ENCODE data around the gene E4F1.
"Not testable (repeated sequence)": the region's sequence is repeated elsewhere in the genome, so short reads cannot be mapped to it uniquely, and the experiment has no call there.

E4F1 gene

DNA sequence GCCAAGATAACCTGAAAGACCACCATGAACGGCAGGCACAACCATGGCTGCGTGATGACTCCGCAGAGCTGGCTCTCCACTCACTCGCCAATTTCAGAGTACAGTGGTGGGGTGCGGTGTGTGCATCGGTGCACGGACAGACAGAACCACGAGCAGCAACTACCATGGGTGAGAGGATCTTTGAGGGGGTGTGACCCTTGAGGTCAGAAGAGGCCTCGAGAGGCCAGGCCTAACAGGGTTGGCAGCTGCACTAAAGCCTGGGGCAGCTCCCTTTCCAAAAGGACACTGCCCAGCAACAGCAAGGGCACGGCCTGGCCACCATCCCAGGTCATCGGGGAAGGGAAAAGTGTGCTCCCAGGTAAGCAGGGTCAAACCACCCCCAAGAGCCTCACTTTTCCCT, 29.9 kb downstream of the E4F1 start:
- Histone ChIP-seq H3K4me1 (ENCODE audit: control insufficient read depth, low read length) (peaks cover 27% of the 10 kb centered on the region), H4K20me1 (ENCODE audit: control insufficient read depth, insufficient read depth, low read depth, low read length) (0 out of 2 replicates have a peak, but pooled peaks cover 9% of the 10 kb centered on the region), H3K9me2 (replicated peaks; ENCODE audit: control insufficient read depth, low read length) (no peaks in the 10 kb centered on the region), H3K9me3 (ENCODE audit: control insufficient read depth, insufficient read depth, low read length) (no peaks in the 10 kb centered on the region), H3K36me3 (ENCODE audit: control insufficient read depth, low read length) (peaks cover 71% of the 10 kb centered on the region), H3F3A (ENCODE audit: control insufficient read depth, insufficient read depth) (peaks cover 43% of the 10 kb centered on the region), H3K4me2 (ENCODE audit: low read length) (no peak overlapping the region), H3K79me2 (ENCODE audit: control insufficient read depth, low read length) (peaks cover 44% of the 10 kb centered on the region), H3K4me3 (ENCODE audit: low read length) (no peak overlapping the region), H3K27ac (ENCODE audit: low read depth, low read length) (peak overlapping the region; percentile 68), H3K27me3 (ENCODE audit: control insufficient read depth, low read length) (no peaks in the 10 kb centered on the region)
- TF ChIP-seq EZH2phosphoT487 (IDR thresholded peaks at IDR 0.05; ENCODE audit: borderline replicate concordance, low read length): no peak
- TF ChIP-seq, protein P1, sequence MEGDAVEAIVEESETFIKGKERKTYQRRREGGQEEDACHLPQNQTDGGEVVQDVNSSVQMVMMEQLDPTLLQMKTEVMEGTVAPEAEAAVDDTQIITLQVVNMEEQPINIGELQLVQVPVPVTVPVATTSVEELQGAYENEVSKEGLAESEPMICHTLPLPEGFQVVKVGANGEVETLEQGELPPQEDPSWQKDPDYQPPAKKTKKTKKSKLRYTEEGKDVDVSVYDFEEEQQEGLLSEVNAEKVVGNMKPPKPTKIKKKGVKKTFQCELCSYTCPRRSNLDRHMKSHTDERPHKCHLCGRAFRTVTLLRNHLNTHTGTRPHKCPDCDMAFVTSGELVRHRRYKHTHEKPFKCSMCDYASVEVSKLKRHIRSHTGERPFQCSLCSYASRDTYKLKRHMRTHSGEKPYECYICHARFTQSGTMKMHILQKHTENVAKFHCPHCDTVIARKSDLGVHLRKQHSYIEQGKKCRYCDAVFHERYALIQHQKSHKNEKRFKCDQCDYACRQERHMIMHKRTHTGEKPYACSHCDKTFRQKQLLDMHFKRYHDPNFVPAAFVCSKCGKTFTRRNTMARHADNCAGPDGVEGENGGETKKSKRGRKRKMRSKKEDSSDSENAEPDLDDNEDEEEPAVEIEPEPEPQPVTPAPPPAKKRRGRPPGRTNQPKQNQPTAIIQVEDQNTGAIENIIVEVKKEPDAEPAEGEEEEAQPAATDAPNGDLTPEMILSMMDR (IDR thresholded peaks at IDR 0.05; ENCODE audit: low read depth, low read length, poor library complexity, severe bottlenecking): no peak

DNA sequence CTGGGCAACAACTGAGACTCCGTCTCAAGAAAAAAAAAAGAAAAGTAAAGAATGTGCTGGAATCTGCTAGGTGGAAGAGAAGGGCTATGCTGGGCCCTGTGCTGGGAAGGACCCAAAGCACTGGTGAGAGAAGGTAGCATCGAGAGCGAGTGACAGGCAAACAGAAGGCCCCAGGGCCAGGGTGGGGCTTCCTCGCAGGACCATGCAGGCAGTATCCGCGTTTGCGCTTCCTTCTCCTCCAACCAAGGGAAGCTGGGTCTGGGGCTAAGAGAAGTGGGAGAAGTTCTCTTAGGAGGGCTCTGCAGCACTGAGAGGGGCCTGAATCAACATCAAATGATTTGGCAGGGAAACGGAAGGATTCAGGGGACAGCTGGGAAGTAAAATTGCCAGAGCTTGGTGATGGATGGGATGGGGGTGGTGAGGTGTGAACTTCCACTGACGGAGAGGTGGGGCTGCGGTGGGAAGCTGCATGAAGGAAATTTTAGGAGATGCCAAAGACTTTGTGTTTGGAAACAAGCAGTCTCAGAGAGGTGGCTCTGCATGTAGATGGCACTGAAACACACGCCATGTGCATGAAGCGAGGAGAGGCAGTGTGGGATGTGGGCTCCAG, 33.2 kb downstream of the E4F1 start:
- TF ChIP-seq EZH2phosphoT487 (IDR thresholded peaks at IDR 0.05; ENCODE audit: borderline replicate concordance, low read length): no peak
- TF ChIP-seq, protein P1 (IDR thresholded peaks at IDR 0.05; ENCODE audit: low read depth, low read length, poor library complexity, severe bottlenecking): no peak
- H3K27ac ChIP-seq (ENCODE audit: low read depth, low read length): no peak overlapping the region
- H3K9me2 ChIP-seq (replicated peaks; ENCODE audit: control insufficient read depth, low read length): no peaks in the 10 kb centered on the region
- H3K36me3 ChIP-seq (ENCODE audit: control insufficient read depth, low read length): peaks cover 92% of the 10 kb centered on the region
- H3K27me3 ChIP-seq (ENCODE audit: control insufficient read depth, low read length): no peaks in the 10 kb centered on the region
- no peaks in the 10 kb centered on the region for H3K9me3 ChIP-seq (ENCODE audit: control insufficient read depth, insufficient read depth, low read length)
- peaks cover 18% of the 10 kb centered on the region for H3K4me1 ChIP-seq (ENCODE audit: control insufficient read depth, low read length)
- H3F3A ChIP-seq (ENCODE audit: control insufficient read depth, insufficient read depth): peaks cover 51% of the 10 kb centered on the region
- H3K79me2 ChIP-seq (ENCODE audit: control insufficient read depth, low read length): peaks cover 48% of the 10 kb centered on the region
- H4K20me1 ChIP-seq (ENCODE audit: control insufficient read depth, insufficient read depth, low read depth, low read length): peaks cover 9% of the 10 kb centered on the region; the same call in 1 of the 2 replicates
- H3K4me3 ChIP-seq (ENCODE audit: low read length): no peak overlapping the region
- no peak overlapping the region for H3K4me2 ChIP-seq (ENCODE audit: low read length)

DNA sequence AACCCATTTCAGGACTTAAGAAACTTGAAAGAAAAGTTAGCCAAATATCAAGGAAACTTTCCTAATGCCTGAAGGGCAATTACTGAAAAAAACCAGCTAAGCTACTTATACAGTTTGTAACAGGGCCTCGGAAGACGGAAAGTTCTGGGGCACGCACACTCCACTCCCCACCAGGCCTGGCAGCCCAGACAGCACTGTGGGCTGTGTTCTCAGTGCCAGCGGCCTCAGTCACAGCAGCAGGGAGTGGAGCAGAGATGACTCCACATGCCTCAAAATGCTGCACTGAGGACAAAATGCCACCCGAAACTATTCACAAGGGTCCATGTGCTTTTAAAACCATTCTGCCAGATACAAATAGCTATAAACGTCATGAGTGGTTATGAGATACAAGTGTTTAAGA, 34.3 kb downstream of the E4F1 start:
- H3K4me2 ChIP-seq (ENCODE audit: low read length): no peak overlapping the region
- peaks cover 56% of the 10 kb centered on the region for H3K79me2 ChIP-seq (ENCODE audit: control insufficient read depth, low read length)
- H3K36me3 ChIP-seq (ENCODE audit: control insufficient read depth, low read length): peaks cover 95% of the 10 kb centered on the region
- peaks cover 9% of the 10 kb centered on the region for H3K4me1 ChIP-seq (ENCODE audit: control insufficient read depth, low read length)
- peaks cover 8% of the 10 kb centered on the region; the same call in 1 of the 2 replicates for H4K20me1 ChIP-seq (ENCODE audit: control insufficient read depth, insufficient read depth, low read depth, low read length)
- peaks cover 40% of the 10 kb centered on the region for H3F3A ChIP-seq (ENCODE audit: control insufficient read depth, insufficient read depth)
- H3K4me3 ChIP-seq (ENCODE audit: low read length): no peak overlapping the region
- no peaks in the 10 kb centered on the region for H3K27me3 ChIP-seq (ENCODE audit: control insufficient read depth, low read length)
- no peaks in the 10 kb centered on the region for H3K9me3 ChIP-seq (ENCODE audit: control insufficient read depth, insufficient read depth, low read length)
- H3K9me2 ChIP-seq (replicated peaks; ENCODE audit: control insufficient read depth, low read length): no peaks in the 10 kb centered on the region
- no peak for TF ChIP-seq EZH2phosphoT487 (IDR thresholded peaks at IDR 0.05; ENCODE audit: borderline replicate concordance, low read length)
- TF ChIP-seq, protein P1 (IDR thresholded peaks at IDR 0.05; ENCODE audit: low read depth, low read length, poor library complexity, severe bottlenecking): no peak
- no peak overlapping the region for H3K27ac ChIP-seq (ENCODE audit: low read depth, low read length)

DNA sequence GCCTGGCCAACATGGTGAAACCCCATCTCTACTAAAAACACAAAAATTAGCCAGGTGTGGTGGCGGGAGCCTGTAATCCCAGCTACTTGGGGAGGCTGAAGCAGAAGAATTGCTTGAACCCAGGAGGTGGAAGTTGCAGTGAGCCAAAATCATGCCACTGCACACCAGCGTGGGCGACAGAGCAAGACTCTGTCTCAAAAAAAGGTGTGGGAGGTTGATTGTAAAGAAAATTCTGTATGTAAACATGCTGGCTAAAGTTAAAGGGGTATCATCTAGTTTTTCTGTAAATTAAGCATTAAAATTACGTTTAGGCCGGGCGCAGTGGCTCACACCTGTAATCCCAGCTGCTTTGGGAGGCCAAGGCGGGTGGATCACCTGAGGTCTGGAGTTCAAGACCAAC, 35.1 kb downstream of the E4F1 start:
- Histone ChIP-seq H3K36me3 (ENCODE audit: control insufficient read depth, low read length) (peaks cover 96% of the 10 kb centered on the region), H3F3A (ENCODE audit: control insufficient read depth, insufficient read depth) (peaks cover 32% of the 10 kb centered on the region)
- not testable (repeated sequence) for H3K27ac ChIP-seq (ENCODE audit: low read depth, low read length)

More for the DNA sequence above, 35.1 kb downstream of the E4F1 start:
- H3K4me2 ChIP-seq (ENCODE audit: low read length); H3K4me3 ChIP-seq (ENCODE audit: low read length); H3K27me3 ChIP-seq (ENCODE audit: control insufficient read depth, low read length); H3K4me1 ChIP-seq (ENCODE audit: control insufficient read depth, low read length); H3K9me3 ChIP-seq (ENCODE audit: control insufficient read depth, insufficient read depth, low read length); H3K9me2 ChIP-seq (replicated peaks; ENCODE audit: control insufficient read depth, low read length): not testable (repeated sequence)
- peaks cover 15% of the 10 kb centered on the region; the same call in 1 of the 2 replicates for H4K20me1 ChIP-seq (ENCODE audit: control insufficient read depth, insufficient read depth, low read depth, low read length)
- peaks cover 65% of the 10 kb centered on the region for H3K79me2 ChIP-seq (ENCODE audit: control insufficient read depth, low read length)
